Gastroesophageal sphincter (tissue), 3 donors: ENCODE results near the gene MESD.

ENCODE experiments used
- EP300 ChIP-seq: sonication (generic); formaldehyde crosslinking; IDR thresholded peaks from one replicate; pipeline ENCODE4 v1.6.1; 2017; ENCODE audit warnings: antibody characterized with exemption, mild to moderate bottlenecking
- POLR2A ChIP-seq, 2 donors: fragments of 450-650 bp; IDR thresholded peaks; one replicate each; pipeline ENCODE4 v1.6.1; 2017; ENCODE audit warnings: antibody characterized with exemption in 2 of 2, mild to moderate bottlenecking in 2 of 2, moderate library complexity in 1 of 2
- POLR2AphosphoS5 ChIP-seq: sonication (generic); formaldehyde crosslinking; IDR thresholded peaks from one replicate; pipeline ENCODE4 v1.6.1; 2017; ENCODE audit warnings: antibody characterized with exemption
- TF ChIP-seq, protein P1 (sequence below), 4 experiments: fragments of 200-600 bp in 2 of 4; fragments of 450-650 bp in 2 of 4; sonication (generic) in 1 of 4; IDR thresholded peaks; one replicate each; pipeline ENCODE4 v1.5.1; 2017 to 2019; ENCODE audit warnings: antibody characterized with exemption in 4 of 4, mild to moderate bottlenecking in 2 of 4, moderate library complexity in 2 of 4

DNA sequence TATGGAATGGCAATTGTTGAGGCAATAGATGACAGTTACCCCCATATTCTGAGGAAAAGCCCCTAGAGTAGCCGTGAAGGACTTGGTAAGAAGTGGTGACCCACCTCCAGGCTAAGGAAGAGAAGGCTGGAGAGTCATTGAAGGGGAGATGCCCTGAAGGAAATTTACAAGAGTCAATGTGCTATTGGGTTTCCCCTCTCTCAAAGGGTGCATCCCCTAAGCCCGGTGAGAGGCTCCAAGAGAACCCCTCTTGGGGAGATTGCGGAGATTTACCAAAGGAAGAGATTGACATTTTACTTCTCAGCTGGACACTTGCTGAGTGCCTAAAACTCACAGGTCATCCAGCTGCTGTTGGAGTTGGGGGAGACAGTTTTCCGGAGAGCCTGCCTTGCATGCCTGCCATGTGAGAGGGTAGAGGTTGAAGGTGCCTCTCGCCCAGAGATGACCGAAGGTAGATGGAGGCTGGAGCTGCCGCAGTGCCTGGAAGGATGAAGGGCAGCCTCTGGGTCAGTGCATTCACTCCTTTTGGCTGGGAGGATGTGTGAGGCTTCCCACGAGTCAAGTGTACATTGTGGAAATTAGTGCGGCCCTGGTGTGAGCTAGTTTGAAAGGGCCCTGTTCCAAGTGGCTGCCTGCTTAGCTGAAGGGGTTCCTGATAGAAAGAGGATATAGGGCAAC is 30.7 kb downstream of the MESD start:
- TF ChIP-seq POLR2A (IDR thresholded peaks at IDR 0.05) (no peak), POLR2AphosphoS5 (no peak), EP300 (no peak)
- TF ChIP-seq, protein P1, sequence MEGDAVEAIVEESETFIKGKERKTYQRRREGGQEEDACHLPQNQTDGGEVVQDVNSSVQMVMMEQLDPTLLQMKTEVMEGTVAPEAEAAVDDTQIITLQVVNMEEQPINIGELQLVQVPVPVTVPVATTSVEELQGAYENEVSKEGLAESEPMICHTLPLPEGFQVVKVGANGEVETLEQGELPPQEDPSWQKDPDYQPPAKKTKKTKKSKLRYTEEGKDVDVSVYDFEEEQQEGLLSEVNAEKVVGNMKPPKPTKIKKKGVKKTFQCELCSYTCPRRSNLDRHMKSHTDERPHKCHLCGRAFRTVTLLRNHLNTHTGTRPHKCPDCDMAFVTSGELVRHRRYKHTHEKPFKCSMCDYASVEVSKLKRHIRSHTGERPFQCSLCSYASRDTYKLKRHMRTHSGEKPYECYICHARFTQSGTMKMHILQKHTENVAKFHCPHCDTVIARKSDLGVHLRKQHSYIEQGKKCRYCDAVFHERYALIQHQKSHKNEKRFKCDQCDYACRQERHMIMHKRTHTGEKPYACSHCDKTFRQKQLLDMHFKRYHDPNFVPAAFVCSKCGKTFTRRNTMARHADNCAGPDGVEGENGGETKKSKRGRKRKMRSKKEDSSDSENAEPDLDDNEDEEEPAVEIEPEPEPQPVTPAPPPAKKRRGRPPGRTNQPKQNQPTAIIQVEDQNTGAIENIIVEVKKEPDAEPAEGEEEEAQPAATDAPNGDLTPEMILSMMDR (IDR thresholded peaks at IDR 0.05): no peak
